Measurements from ENCODE around the gene RAPGEF2. TPM values are rescaled to one million over a fixed set of nuclear protein-coding genes. Genes with fewer than 3 reads are reported as not detected.
"Not testable (repeated sequence)": the region's sequence is repeated elsewhere in the genome, so short reads cannot be mapped to it uniquely, and the experiment has no call there.

Gene RAPGEF2
- polyA plus RNA-seq, 12 donors = 19.8 to 38.2 (median 31.0) TPM; not detected in 1

GRCh38 chr4:159366966-159367780 is 264.3 kb downstream of the RAPGEF2 start:
- no peak for DNase-seq

- DNase-seq = no peak
These were observed 264.9 kb downstream of the RAPGEF2 start for GRCh38 chr4:159367781-159368080.

GRCh38 chr4:159368320-159368719 is 265.4 kb downstream of the RAPGEF2 start:
- no peak for DNase-seq

DNA sequence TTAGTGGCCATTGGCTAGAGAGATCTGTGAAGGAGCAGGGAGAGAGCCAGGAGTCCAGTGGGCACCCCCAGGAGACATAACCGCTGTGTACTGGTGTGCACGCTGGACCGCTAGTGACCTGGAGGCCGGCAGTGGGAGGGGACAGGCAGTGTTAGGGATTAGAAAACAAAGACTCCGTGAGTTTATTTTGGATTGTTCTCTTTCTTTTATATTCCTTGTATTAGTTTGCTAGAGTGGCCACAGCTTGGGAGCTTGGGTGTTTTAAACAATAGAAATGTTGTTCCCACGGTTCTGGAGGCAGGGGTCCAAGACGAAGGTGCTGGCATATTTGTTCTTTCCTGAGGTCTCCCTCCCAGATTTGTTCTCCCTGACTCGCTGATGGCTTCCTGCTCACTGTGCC is 266.4 kb downstream of the RAPGEF2 start:
- no peak for DNase-seq

- no peak for DNase-seq
These were observed 267.4 kb downstream of the RAPGEF2 start for GRCh38 chr4:159370286-159370685.

GRCh38 chr4:159374749-159375530 is 272.1 kb downstream of the RAPGEF2 start:
- no peak for DNase-seq

- DNase-seq = no peak
These were observed 273.4 kb downstream of the RAPGEF2 start for GRCh38 chr4:159376289-159376688.

DNA sequence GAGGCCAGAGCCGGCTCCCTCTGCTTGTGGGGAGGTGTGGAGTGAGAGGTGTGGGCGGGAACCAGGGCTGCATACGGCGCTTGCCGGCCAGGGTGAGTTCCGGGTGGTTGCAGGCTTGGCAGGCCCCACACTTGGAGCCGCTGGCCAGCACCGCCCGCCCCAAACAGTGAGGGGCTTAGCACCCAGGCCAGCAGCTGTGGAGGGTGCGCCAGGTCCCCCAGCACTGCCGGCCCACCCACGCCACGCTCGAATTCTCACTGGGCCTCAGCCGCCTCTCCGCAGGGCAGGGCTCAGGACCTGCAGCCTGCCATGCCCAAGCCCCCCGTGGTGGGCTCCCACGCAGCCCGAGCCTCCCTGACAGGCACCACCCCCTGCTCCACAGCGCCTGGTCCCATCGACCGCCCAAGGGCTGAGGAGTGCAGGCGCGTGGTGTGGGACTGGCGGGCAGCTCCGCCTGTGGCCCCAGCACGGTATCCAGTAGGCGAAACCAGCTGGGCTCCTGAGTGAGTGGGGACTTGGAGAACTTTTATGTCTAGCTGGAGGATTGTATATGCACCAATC is 275.3 kb downstream of the RAPGEF2 start:
- DNase-seq = no peak

DNA sequence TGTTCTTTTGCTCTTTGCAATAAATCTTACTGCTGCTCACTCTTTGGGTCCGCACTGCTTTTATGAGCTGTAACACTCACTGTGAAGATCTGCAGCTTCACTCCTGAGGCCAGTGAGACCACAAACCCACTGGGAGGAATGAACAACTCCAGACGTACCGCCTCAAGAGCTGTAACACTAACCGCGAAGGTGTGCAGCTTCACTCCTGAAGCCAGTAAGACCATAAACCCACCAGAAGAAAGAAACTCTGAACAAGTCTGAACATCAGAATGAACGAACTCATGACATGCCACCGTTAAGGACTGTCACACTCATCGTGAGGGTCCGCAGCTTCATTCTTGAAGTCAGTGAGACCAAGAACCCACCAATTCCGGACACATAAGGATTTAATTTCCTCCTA is 276.2 kb downstream of the RAPGEF2 start:
- not testable (repeated sequence) for DNase-seq

DNA sequence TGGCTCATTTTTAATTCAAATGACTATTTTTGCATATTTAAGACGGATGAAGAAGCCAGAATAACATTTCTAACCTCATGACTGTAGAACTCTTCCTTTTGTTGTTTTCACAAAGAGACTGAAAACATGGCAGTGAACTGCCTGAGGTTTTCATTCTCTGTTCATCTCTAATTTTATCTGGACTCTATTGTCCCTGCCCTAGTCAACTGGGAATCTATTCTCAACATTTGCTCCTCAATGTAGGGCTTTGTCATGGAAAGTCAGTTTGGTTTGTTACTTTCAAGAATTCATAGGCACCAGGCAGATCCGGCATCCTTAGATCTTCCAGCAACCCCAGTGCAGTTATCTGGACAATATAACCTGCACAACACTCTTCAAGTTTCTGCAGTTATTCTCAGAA is 277.0 kb downstream of the RAPGEF2 start:
- no peak for DNase-seq

GRCh38 chr4:159382856-159383561 is 280.1 kb downstream of the RAPGEF2 start:
- DNase-seq = no peak

GRCh38 chr4:159383562-159383931 is 280.7 kb downstream of the RAPGEF2 start:
- DNase-seq = no peak

- DNase-seq = no peak
These were observed 281.1 kb downstream of the RAPGEF2 start for GRCh38 chr4:159384017-159384416.

- no peak for DNase-seq
These were observed 281.8 kb downstream of the RAPGEF2 start for GRCh38 chr4:159384632-159385031.

GRCh38 chr4:159386620-159387019 is 283.7 kb downstream of the RAPGEF2 start:
- DNase-seq = no peak

- DNase-seq = no peak
These were observed 286.9 kb downstream of the RAPGEF2 start for GRCh38 chr4:159389756-159390155.

- DNase-seq = no peak
These were observed 287.8 kb downstream of the RAPGEF2 start for GRCh38 chr4:159390648-159391047.

DNA sequence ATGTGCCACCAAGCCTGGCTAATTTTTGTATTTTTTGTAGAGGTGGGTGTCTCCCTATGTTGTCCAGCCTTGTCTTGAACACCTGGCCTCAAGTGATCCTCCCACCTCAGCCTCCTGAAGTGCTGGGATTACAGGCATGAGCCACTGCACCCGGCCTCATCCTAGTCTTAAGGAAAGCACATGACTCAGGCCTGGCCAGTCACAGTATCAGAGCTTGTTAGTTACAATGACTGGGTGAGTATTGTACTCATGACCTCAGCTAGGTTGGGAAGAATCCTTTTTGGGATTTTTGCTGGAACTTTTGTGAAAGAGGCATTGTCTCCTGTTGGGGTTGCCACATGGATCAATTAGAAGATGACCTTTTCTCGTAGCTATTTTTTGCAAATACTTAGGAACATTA is 292.8 kb downstream of the RAPGEF2 start:
- no peak for DNase-seq

- no peak for DNase-seq
These were observed 293.3 kb downstream of the RAPGEF2 start for GRCh38 chr4:159396151-159396550.

- no peak for DNase-seq
These were observed 295.4 kb downstream of the RAPGEF2 start for GRCh38 chr4:159398236-159398638.

- peak; percentile 65 for DNase-seq
These were observed 297.8 kb downstream of the RAPGEF2 start for GRCh38 chr4:159400558-159401225.

GRCh38 chr4:159401226-159401712 is 298.4 kb downstream of the RAPGEF2 start:
- peak; percentile 44 for DNase-seq
